OCI-LY1 (cell line): ENCODE data around the gene CIDEB.
"Not testable (repeated sequence)": the region's sequence is repeated elsewhere in the genome, so short reads cannot be mapped to it uniquely, and the experiment has no call there.

Experiments
- H2AFZ ChIP-seq: fragments of 200-600 bp; sonication (generic), shearing (Covaris generic); 2 replicates; pipeline ENCODE4 v1.6.0; 2014; ENCODE audit warnings: antibody characterized with exemption, mild to moderate bottlenecking, low read length
- H3F3A ChIP-seq: fragments of 200-600 bp; sonication (generic), shearing (Covaris generic); 2 replicates; pipeline ENCODE4 v1.6.0; 2014; ENCODE audit warnings: mild to moderate bottlenecking, antibody characterized with exemption, low read length, moderate library complexity; ENCODE audit not compliant: insufficient read depth
- H3K27ac ChIP-seq: fragments of 200-600 bp; sonication (generic); 2 replicates; pipeline ENCODE4 v1.5.1; 2014; ENCODE audit warnings: low read length, mixed run types, mild to moderate bottlenecking, low read depth; ENCODE audit not compliant: poor library complexity, severe bottlenecking
- H3K27me3 ChIP-seq: fragments of 200-600 bp; sonication (generic); 2 replicates; pipeline ENCODE4 v1.6.0; 2014; ENCODE audit warnings: antibody characterized with exemption, mild to moderate bottlenecking, low read length, moderate library complexity; ENCODE audit not compliant: insufficient read depth
- H3K36me3 ChIP-seq: fragments of 200-600 bp; sonication (generic); 2 replicates; pipeline ENCODE4 v1.6.1; 2014; ENCODE audit warnings: mild to moderate bottlenecking, antibody characterized with exemption, low read length, moderate library complexity, mixed read lengths; ENCODE audit not compliant: insufficient read depth
- H3K4me1 ChIP-seq: fragments of 200-600 bp; sonication (generic); 2 replicates; pipeline ENCODE4 v1.5.1; 2014; ENCODE audit warnings: mild to moderate bottlenecking, low read length, moderate library complexity; ENCODE audit not compliant: insufficient read depth, severe bottlenecking
- H3K4me2 ChIP-seq: fragments of 200-600 bp; sonication (generic), shearing (Covaris generic); 2 replicates; pipeline ENCODE4 v1.6.1; 2014; ENCODE audit warnings: low read length
- H3K4me3 ChIP-seq: fragments of 200-600 bp; sonication (generic); 2 replicates; pipeline ENCODE4 v1.5.1; 2014; ENCODE audit warnings: low read length, low read depth, mild to moderate bottlenecking, mixed read lengths; ENCODE audit not compliant: poor library complexity, severe bottlenecking
- H3K79me2 ChIP-seq: fragments of 200-600 bp; shearing (Covaris generic); 2 replicates; pipeline ENCODE4 v1.6.1; 2016; ENCODE audit warnings: mixed run types, low read length, mixed read lengths; ENCODE audit not compliant: insufficient read depth
- H3K9ac ChIP-seq: fragments of 200-600 bp; sonication (generic), shearing (Covaris generic); 2 replicates; pipeline ENCODE4 v1.6.1; 2014; ENCODE audit warnings: mild to moderate bottlenecking, low read length, mixed read lengths
- H3K9me2 ChIP-seq: fragments of 200-600 bp; sonication (generic), shearing (Covaris generic); 2 replicates; pipeline ENCODE4 v1.6.1; 2014; ENCODE audit warnings: low read depth, mild to moderate bottlenecking, low read length, mixed read lengths
- H3K9me3 ChIP-seq: fragments of 200-600 bp; shearing (Covaris generic); 2 replicates; pipeline ENCODE4 v1.6.1; 2014; ENCODE audit warnings: low read length, mixed read lengths
- H4K20me1 ChIP-seq: fragments of 200-600 bp; sonication (generic), shearing (Covaris generic); 2 replicates; pipeline ENCODE4 v1.6.0; 2016; ENCODE audit warnings: mild to moderate bottlenecking, low read length; ENCODE audit not compliant: insufficient read depth
- EZH2 ChIP-seq: fragments of 200-600 bp; sonication (generic), shearing (Covaris generic); IDR thresholded peaks from 2 replicates; pipeline ENCODE4 v1.8.0; 2017; ENCODE audit warnings: borderline replicate concordance, mixed run types, mild to moderate bottlenecking, antibody characterized with exemption, low read length, moderate library complexity, mixed read lengths
- TF ChIP-seq, protein P1 (sequence below): fragments of 200-600 bp; sonication (generic), shearing (Covaris generic); IDR thresholded peaks from 2 replicates; pipeline ENCODE4 v1.5.1; 2017; ENCODE audit warnings: mild to moderate bottlenecking, antibody characterized with exemption, low read length, moderate library complexity, mixed read lengths

Gene CIDEB

DNA sequence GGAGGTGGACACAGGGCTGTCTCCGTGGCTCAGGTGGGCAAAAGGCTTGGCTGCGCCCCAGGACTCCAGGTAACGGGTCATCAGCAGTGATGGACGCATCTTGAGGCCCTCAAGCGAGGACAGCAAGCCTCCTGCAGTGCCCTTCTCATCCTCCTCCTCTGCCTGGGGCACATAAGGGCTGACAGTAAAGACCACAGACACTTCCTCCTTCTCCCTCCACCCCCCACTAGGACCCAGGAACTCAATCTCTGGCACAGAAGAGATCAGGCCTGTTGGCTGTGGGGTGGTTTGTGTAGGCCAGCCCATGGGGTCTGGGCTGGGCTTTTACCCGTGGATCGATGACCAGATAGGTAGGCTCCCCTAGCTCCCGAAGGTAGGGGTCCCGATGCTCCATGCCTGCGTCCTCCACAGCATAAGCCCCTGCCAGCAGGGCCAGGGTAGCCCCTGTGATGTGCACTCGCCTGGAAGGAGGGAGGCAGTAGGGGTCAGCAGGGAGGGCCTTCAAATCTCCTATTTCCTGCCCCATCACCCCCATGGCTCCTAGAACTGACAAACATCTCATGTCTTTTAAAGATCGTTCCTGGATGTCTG is 21.4 kb upstream of the CIDEB start:
- Histone ChIP-seq H3K9ac (no peak overlapping the region), H3K9me3 (no peaks in the 10 kb centered on the region), H3K36me3 (no peaks in the 10 kb centered on the region), H3K27me3 (0 out of 2 replicates have a peak, but pooled peaks cover 5% of the 10 kb centered on the region), H3K27ac (no peak overlapping the region), H3K4me2 (no peak overlapping the region), H3K9me2 (no peaks in the 10 kb centered on the region), H3K4me3 (no peak overlapping the region), H3K79me2 (no peaks in the 10 kb centered on the region), H3F3A (no peaks in the 10 kb centered on the region), H3K4me1 (peaks cover 23% of the 10 kb centered on the region), H2AFZ (no peak overlapping the region), H4K20me1 (no peaks in the 10 kb centered on the region)
- TF ChIP-seq, protein P1, sequence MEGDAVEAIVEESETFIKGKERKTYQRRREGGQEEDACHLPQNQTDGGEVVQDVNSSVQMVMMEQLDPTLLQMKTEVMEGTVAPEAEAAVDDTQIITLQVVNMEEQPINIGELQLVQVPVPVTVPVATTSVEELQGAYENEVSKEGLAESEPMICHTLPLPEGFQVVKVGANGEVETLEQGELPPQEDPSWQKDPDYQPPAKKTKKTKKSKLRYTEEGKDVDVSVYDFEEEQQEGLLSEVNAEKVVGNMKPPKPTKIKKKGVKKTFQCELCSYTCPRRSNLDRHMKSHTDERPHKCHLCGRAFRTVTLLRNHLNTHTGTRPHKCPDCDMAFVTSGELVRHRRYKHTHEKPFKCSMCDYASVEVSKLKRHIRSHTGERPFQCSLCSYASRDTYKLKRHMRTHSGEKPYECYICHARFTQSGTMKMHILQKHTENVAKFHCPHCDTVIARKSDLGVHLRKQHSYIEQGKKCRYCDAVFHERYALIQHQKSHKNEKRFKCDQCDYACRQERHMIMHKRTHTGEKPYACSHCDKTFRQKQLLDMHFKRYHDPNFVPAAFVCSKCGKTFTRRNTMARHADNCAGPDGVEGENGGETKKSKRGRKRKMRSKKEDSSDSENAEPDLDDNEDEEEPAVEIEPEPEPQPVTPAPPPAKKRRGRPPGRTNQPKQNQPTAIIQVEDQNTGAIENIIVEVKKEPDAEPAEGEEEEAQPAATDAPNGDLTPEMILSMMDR = no peak
- no peak for TF ChIP-seq EZH2

GRCh38 chr14:24327914-24328313 is 20.1 kb upstream of the CIDEB start:
- not testable (repeated sequence) for H3K79me2 ChIP-seq, H3K9ac ChIP-seq, H2AFZ ChIP-seq, H4K20me1 ChIP-seq, H3K36me3 ChIP-seq, H3K27ac ChIP-seq, H3K9me3 ChIP-seq, H3F3A ChIP-seq, H3K4me3 ChIP-seq, H3K9me2 ChIP-seq, H3K4me2 ChIP-seq
- TF ChIP-seq, protein P1 = peak; percentile 31
- Histone ChIP-seq H3K27me3 (peaks cover 10% of the 10 kb centered on the region; the same call in 1 of the 2 replicates), H3K4me1 (peaks cover 13% of the 10 kb centered on the region)

GRCh38 chr14:24327303-24327702 is 19.5 kb upstream of the CIDEB start:
- Histone ChIP-seq H2AFZ (no peak overlapping the region), H3K9me2 (no peaks in the 10 kb centered on the region)

More at GRCh38 chr14:24327303-24327702, 19.5 kb upstream of the CIDEB start:
- Histone ChIP-seq H3K4me1 (peaks cover 7% of the 10 kb centered on the region), H3K27ac (no peak overlapping the region), H3K9ac (no peak overlapping the region), H3K79me2 (no peaks in the 10 kb centered on the region), H3K27me3 (peaks cover 10% of the 10 kb centered on the region; the same call in 1 of the 2 replicates), H3K36me3 (no peaks in the 10 kb centered on the region), H3K4me2 (no peak overlapping the region), H3F3A (no peaks in the 10 kb centered on the region), H3K4me3 (no peak overlapping the region), H4K20me1 (no peaks in the 10 kb centered on the region), H3K9me3 (no peaks in the 10 kb centered on the region)
- TF ChIP-seq, protein P1 = no peak
- TF ChIP-seq EZH2 = no peak
